HG03342 (cell line): ENCODE results near the gene CBLN1.
"Not testable (repeated sequence)": the region's sequence is repeated elsewhere in the genome, so short reads cannot be mapped to it uniquely, and the experiment has no call there.

Experiments used
- ATAC-seq: cut with Tn5 transposase; IDR thresholded peaks from one replicate; pipeline ENCODE4 v1.9.1; 2021; ENCODE audit warnings: mild to moderate bottlenecking, moderate library complexity; ENCODE audit not compliant: unreplicated experiment

Gene CBLN1

DNA sequence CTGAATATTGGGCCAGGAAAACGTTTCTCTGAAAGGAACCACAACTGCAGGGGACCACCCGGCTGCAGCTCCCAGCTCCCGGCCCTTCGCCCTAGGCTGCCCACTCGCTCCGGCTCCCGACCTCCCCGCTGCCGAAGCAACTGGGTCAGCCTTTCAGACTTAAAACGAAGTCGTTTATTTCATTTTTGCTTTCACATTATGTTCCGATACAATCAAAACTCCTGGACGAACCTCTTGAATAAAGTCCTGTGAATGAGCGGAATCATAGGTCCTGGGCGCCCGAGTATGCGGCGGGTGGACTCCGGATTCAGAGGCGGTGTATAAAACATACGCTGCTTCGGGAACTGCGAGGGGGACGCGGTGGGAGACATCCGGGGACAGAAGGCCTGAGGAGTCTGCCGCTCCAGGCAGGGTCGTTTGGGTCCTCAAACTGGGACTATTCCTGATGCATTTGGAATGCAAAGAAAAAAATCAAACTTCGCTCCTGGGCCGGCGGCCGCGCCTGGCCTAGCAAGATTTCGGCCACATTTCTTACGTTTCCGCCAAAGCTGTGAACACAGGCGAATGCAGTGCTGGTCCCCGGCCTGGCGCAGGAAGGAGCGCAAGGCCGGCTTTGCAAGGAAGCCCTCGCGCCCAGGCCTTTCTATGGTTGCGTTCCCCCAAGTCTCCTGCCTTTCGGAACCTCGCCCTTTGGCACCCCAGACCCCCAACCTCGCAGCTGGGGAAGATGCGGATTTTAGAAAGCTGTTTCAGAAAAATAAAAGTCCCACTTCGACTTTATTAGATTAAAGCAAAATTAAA is 3.7 kb downstream of the CBLN1 start:
- ATAC-seq = no peak

DNA sequence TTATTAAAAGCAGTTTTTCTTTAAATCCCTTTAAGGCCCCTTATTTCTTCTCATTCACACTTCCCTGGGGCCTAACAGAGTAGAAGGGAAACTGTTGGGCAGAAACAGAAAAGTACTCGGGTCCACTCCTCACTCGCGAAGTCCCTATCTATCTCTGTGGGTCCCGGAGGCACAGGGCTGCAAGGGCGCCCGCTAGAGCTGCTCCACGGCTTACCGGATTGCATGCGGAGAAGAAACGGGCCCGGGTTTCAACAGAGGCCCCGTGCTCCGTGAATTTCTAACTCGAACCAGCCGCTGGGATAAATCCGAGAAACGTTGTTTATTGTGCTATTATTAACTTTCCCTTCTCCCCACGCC is 4.3 kb downstream of the CBLN1 start:
- no peak for ATAC-seq

DNA sequence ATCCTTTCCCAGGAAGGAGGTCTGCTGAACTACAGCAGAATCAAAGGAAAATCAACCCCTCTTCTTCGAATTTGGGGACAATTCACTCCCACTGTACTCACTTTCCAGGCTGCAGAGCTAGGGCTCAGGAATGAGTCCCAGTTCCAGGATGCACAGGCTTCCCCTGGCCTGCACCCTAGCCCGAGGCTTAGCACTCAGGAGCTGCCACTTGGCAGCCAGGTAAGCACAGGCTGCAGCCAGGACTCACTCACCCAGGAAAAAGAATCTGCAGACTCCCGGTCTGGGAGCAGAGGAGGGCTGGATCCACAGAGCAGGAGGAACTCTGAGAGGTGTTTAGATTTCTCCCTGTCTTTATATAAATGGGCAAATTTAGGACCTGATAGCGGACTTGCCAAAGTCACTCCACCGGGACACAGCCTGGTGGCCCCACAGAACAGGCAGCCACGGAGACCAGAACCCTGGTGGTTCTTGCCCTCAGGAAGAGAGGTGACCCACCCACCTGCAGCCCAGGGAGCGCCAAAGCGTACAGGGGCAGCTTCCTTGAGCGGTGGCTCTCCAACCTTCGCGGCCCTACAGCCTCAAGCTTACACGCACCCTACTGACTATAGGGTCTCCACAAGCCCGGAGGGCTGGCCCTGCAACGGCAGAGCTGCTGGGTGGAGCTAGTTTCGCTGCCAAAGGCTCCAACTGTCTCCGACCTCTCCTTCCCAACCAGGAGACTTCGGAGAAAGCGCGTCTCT is 4.8 kb downstream of the CBLN1 start:
- no peak for ATAC-seq

DNA sequence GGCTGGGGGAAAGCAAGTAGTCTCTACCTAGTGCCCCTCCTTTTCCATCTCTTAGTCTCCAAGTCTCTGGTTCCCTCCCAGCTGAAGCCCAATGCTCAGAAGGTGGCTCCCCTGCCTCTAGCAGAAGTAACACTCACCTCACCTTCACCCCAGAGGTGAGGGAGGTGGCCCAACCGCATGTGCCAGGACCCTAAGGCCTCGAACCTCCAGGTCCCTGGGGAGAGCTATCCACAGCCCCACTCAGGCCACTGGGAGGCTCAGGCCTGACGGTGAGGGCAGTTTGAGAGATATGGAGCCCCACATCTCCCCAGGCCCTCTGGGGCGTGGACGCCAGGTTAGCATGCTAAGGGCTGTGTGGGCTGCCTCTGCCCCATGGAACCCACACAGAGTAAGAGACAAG is 5.8 kb downstream of the CBLN1 start:
- ATAC-seq = no peak

DNA sequence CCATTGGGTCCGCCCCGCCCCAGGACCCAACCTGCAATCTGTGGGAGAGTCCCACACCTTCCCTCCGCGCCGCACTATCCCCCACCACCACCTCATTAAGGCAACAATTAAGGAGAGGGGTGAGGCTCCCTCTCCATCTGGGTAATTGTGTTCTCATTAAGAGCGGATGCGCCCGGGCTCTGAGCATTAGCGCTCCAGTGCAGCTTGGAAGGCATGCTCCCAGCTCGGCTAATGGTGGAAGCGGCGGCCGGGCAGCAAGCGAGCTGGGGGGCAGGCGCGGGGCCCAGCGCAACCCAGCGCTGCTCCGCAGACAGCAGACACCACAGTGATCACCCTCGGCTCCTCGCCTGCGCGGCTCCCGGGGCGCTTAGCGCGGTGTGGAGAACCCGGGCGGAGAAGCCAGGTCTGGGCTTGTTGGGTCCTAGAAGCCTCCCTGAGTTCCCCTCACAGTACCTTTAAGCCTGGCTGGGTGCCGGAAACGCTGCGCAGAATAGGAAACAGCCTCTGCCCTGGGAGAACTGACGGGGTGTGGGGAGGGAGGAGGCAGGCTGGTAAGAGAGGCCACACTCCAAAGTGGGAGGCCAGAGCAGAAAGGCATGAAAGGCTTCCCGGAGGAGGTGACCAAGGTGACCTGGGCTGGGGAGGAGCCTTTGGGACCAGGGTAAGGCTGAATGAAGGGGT is 6.4 kb downstream of the CBLN1 start:
- ATAC-seq = no peak

DNA sequence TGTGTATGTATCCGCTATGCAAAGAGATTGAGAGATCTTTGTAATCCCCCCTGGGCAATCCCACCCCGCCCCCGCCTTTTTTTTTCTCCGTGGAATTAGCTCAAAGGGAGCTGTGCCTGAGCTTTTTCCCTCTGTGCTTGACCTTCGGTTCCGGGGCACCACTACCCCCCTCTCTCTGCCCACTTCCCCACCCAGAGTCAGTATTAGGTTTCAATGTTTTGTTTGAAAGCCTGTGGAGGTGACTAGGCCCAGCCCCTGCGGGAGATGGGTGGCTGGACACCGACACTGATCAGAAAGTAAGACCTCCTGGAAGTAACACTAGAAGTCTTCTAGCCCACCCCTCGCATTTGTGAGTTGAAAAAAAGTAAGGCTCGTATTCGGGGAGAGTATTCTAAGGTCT is 7.0 kb downstream of the CBLN1 start:
- ATAC-seq = no peak

DNA sequence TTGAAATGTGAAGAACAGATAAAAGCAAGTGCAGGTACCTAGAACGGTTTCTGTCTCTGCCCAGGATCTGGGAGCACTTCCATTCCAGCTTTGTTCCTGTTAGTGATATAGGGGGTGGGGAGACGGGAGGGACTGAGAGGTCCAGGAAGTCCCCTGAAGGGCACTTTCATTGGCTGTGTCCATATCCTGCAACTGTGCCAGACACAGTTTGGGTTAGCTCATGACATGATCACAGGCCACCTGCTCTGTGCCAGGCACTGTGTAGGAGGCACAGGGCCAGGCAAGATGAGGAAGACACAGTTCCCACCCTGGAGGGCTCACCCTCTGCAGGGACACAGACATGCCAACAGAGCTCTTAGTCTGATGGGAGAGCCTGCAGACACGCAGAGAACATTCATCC is 7.9 kb downstream of the CBLN1 start:
- no peak for ATAC-seq

DNA sequence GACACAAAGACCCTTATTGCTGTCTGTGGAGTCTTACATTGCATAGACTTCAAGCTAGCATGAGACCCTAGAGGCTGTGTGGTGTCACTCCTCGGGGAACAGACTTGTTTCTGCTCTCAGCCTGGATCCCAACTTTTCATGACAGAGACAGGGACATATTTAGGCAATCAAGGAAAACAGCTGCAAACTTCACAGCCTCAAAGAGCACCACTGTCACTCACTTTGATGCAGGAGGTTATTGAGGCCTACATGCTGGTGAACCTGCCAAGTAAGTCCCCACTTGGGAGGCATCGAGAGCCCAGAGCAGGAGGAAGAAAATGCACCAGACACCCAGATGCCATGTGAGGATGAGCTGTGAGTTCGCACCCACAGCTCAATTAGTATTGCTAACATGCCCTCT is 10.3 kb downstream of the CBLN1 start:
- ATAC-seq = no peak

DNA sequence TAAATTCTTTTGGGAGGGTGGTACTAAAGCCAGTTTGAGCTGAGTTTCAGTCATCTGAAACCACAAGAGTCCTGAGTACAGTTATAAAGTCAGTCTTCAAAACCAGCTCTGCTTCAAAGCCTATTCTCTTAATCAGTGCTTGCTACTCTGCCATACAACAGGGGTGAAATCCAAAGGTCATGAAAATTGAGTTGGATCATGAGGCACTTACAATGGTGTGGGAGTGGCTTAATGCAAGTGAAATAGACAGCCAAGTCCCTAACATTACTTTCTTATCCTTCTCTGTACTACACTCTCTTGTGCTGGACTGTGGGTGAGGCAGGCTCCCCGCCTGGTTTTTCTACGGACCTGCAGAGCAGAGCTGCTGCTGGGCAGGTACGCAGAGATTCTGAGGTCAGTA is 12.4 kb downstream of the CBLN1 start:
- no peak for ATAC-seq

DNA sequence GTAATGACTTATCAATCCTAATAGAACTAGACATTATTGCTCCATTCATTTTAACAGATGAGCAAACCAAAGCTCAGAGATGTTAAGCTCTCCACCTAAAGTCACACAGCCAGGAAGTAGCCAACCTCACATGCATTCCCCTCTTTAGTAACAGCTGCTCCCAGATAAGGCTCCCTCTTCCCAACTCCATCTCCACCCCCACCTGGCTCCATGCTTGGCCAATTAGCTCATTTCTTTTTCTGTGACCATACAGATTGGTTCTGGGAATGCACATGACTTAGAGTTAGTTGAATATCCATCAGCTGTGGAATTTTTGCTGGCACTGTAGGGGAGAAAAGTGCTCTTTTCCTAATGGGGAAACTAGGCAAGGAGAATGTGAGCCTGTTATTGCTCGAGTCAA is 13.0 kb downstream of the CBLN1 start:
- no peak for ATAC-seq

DNA sequence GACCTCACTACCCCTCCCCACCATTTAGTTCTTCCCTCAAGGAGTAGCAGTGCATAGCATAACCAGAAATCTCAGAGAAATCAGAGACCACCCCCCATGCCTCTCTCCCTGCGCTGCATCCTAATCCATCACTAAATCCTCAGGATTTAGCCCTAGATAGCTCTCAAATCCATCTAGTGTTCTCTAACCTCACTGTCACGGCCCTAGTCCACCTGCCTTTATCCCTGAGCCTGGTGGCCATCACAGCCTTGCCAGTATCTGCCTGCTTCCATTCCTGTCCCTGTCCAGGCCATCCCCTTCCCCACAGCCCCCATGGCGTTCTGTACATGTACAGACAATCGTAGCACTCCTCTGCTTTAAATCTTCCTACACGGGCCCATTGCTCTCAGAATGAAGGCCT is 19.1 kb downstream of the CBLN1 start:
- no peak for ATAC-seq

DNA sequence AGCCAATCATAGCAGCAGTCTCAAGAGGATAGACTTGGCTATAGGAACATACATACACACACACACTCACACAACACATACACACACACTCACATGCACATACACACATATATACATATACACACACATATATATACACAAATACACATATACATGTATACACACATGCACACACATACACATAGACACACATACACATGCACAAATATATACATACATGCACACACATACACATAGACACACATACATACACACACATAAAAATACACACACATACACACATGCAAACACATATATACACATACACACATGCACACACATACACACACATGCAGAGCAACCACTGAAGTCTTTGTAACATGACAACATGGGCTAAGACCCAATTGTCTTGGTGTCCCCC is 19.7 kb downstream of the CBLN1 start:
- ATAC-seq = no peak

DNA sequence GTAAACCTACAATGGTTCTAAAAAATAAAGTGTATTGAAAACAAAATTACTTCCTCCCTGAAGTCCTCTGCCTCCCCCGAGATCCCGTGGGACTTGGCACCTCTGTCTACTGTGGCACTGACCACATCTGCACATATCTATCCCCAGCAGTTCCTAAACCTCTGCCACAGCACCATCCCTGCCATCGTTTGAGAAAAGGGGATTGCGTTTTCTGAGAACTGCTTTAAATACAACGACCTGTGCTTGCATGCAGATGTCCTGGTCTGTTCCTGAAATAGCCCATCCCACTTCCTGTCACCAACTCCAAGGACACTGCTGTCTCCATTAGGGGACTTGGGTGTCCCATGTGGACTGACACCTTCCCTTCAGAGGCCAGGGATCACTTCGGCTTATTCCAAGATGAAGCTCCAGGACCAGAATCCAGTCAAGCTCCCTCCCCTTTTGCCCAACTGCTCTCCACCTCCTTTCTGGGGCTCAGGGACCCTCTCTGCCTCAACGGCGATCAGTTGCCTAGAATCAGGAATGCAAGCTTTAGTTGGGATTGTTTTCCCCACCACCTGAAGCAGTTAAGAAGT is 20.6 kb downstream of the CBLN1 start:
- ATAC-seq = no peak

DNA sequence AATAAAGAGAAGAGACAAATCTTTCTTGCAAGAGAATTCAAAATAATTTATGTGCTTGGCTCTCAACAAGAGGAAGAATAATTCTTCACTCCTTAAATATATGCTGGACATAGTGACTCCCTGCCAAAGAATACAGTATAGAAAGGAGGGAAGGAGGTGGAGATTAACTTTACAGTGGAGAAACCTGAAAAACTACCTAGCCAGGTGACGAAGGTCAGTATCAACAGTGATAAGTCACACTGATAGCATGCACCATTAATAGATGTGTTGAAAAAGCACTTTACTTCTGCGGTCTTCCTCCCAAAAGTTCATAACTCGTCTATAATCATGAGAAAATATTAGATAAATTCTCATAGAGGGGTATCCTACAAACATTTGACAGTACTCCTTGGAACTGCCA is 21.4 kb downstream of the CBLN1 start:
- no peak for ATAC-seq

DNA sequence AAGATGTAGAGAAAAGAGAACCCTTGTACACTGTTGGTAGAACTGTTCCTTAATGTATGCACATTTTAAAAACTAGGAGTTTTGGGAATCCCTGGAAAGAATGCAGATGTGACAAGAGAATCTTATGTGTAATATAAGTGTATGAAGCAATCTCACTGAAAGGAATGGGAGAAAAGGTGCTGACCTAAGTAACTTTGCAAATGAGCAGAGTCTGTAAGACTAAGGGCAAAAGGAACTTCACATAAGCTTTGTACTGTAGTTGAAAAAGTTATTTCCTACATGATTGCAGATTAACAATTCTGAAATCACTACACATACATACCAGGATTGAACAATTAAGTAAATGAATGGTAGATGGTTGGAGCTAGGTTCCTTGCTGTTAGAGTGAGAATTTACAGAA is 22.3 kb downstream of the CBLN1 start:
- ATAC-seq = no peak

DNA sequence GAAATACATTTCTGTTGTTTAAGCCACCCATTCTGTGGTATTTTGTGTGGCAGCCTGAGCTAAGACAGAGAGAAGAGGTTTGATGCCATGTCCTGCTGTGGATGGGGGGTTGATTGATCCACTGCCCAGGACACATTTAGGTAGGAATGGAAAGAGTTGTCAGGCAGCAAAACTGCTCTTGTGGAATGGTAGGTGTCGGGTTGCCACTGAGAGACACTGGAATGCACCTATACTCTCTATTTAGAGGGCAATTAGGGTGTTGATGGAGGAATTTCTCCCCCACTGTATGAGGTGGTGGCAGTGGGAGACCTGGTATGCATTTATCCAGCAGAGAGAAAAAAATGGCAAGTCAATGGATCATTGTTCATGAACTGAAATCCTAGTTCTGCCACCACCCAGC is 30.9 kb downstream of the CBLN1 start:
- no peak for ATAC-seq

DNA sequence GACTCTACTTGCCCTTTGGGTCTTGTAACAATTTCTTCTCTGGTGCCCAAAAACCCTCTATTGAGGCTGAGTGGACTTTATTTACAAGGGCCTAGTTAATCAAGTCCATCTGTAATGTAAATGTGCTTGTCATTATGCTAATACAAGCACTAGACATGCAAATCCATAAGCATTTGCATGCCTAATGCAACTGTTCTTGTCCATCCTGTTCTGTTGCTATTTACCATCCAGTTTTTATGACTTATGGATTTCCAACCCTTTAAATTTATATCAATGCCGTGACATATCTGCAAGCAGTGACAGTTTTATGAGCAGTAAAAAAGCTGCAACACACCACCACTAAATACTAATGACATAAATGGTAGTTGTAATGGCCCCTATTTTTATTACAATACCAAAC is 33.4 kb downstream of the CBLN1 start:
- no peak for ATAC-seq

DNA sequence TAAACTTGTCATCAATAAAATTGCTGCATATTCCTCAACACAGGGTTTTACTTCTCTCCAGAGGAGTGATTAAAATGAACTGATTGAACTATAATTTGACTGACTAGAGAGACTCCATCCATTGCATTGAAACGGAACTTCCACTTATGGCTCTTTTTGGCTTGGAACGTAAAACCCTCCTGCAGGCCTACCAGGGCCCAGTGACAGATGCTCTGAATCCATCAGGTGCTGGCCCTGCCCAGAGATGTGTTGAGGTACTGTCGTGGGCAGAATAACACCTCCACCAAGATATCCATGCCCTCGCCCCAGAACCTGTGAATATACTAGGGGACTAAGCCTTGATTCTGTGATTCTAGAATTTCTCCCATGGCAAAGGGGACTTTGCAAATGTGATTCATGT is 45.4 kb downstream of the CBLN1 start:
- no peak for ATAC-seq

DNA sequence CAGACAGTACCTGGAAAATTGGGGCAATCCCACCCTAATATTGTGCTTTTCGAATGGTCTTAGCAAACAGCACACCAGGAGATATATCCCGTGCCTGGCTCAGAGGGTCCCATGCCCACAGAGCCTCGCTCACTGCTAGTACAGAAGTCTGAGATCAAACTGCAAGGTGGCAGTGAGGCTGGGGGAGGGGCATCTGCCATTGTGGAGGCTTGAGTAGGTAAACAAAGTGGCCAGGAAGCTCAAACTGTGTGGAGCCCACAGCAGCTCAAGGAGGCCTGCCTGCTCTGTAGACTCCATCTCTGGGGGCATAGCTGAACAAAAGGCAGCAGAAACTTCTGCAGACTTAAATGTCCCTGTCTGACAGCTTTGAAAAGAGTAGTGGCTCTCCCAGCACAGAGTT is 53.3 kb downstream of the CBLN1 start:
- ATAC-seq = not testable (repeated sequence)
